HepG2 (cell line): ENCODE measurements around the gene FAM210A. TPM values are rescaled to one million over a fixed set of nuclear protein-coding genes. Genes with fewer than 3 reads are reported as not detected.
"Not testable (repeated sequence)": the region's sequence is repeated elsewhere in the genome, so short reads cannot be mapped to it uniquely, and the experiment has no call there.

Source experiments
- ATAC-seq: fragments of 200-7000 bp; cut with Tn5 transposase; 3 replicates; pipeline ENCODE4 v1.9.1; 2020; ENCODE audit warnings: mild to moderate bottlenecking, moderate library complexity
- BruUV-seq: library from RNA; stranded (reverse); fragments of 400-500 nt; replicated peaks from 2 replicates; lab custom pipeline; 2021; lab: Mats Ljungman, UMichigan
- CTCF ChIA-PET: fragments of 300-600 bp; formaldehyde crosslinking; extraction: SDS; loops from one replicate; lab custom pipeline; 2021; ENCODE audit warnings: low total read pairs, inconsistent platforms, low intra/inter-chr PET ratio; lab: Yijun Ruan, JAX
- POLR2A ChIA-PET: fragments of 350-600 bp; sonication (Branson Sonifier 250); formaldehyde crosslinking; loops from one replicate; lab custom pipeline; 2020; ENCODE audit warnings: antibody characterized with exemption, inconsistent platforms; lab: Yijun Ruan, JAX
- DNase-seq: peaks from one replicate; pipeline ENCODE4 v3.0.0-alpha.2; 2015; ENCODE audit warnings: low spot score
- FAIRE-seq: peaks from 3 replicates; lab custom pipeline; 2011; peaks lifted over from hg19 to GRCh38; lab: Jason Lieb, UNC
- H2AFZ ChIP-seq: one replicate; pipeline ENCODE4 v1.6.1; 2011; ENCODE audit warnings: low read length, inconsistent platforms
- H3K27ac ChIP-seq: fragments of 300-600 bp; 3 replicates; pipeline ENCODE4 v1.8.0; 2011; ENCODE audit warnings: mixed run types, mild to moderate bottlenecking, mixed read lengths, low read length, inconsistent platforms; ENCODE audit not compliant: insufficient read depth; ENCODE audit errors: extremely low read length
- H3K27me3 ChIP-seq, 2 experiments: fragments of 200-600 bp in 1 of 2; 2 replicates in 1 of 2; 3 replicates in 1 of 2; pipeline versions ENCODE4 v1.6.0 to v1.8.0; 2011; ENCODE audit warnings: low read length in 2 of 2, mild to moderate bottlenecking in 2 of 2, moderate library complexity in 2 of 2, inconsistent platforms in 1 of 2; ENCODE audit not compliant: insufficient read depth in 2 of 2, control insufficient read depth in 1 of 2
- H3K36me3 ChIP-seq, 2 experiments: fragments of 200-600 bp in 1 of 2; replicated peaks in 1 of 2; 2 replicates in 1 of 2; 3 replicates in 1 of 2; pipeline versions ENCODE4 v1.5.1 to v1.8.0; 2011; ENCODE audit warnings: low read length in 2 of 2, inconsistent platforms in 1 of 2; ENCODE audit not compliant: insufficient read depth in 2 of 2, control insufficient read depth in 1 of 2
- H3K4me1 ChIP-seq: 2 replicates; pipeline ENCODE4 v1.5.1; 2012; ENCODE audit warnings: low read length, inconsistent platforms; ENCODE audit not compliant: insufficient read depth
- H3K4me2 ChIP-seq: 2 replicates; pipeline ENCODE4 v1.6.0; 2011; ENCODE audit warnings: low read depth, low read length, inconsistent platforms
- H3K4me3 ChIP-seq, 3 experiments: fragments of 200-600 bp in 1 of 3; sonication (generic), shearing (Covaris generic) in 1 of 3; replicated peaks in 1 of 3; 2 replicates each; pipeline ENCODE4 v1.5.1; 2011 to 2016; ENCODE audit warnings: low read length in 3 of 3, inconsistent platforms in 2 of 3, low read depth in 2 of 3, mild to moderate bottlenecking in 2 of 3, control low read depth in 1 of 3, mixed read lengths in 1 of 3; ENCODE audit not compliant: insufficient read depth in 1 of 3
- H3K79me2 ChIP-seq: one replicate; pipeline ENCODE4 v1.6.1; 2011; ENCODE audit warnings: low read length, inconsistent platforms; ENCODE audit not compliant: insufficient read depth
- H3K9ac ChIP-seq: 2 replicates; pipeline ENCODE4 v1.6.0; 2011; ENCODE audit warnings: mild to moderate bottlenecking, low read depth, low read length, inconsistent platforms; ENCODE audit not compliant: insufficient read depth
- H3K9me3 ChIP-seq: 2 replicates; pipeline ENCODE4 v1.5.1; 2012; ENCODE audit warnings: mild to moderate bottlenecking, low read length
- H4K20me1 ChIP-seq: 2 replicates; pipeline ENCODE4 v1.6.0; 2011; ENCODE audit warnings: inconsistent platforms, mild to moderate bottlenecking, low read length, moderate library complexity; ENCODE audit not compliant: insufficient read depth
- CCAR2 ChIP-seq: fragments of 200-400 bp; formaldehyde crosslinking; optimal IDR thresholded peaks from 2 replicates; pipeline ENCODE3; 2018; ENCODE audit warnings: low read depth, mild to moderate bottlenecking, low read length, moderate library complexity
- HBP1 ChIP-seq: IDR thresholded peaks from 2 replicates; pipeline ENCODE4 v1.6.1; 2016; ENCODE audit warnings: low read depth, control low read depth
- HMGXB4 ChIP-seq, 2 experiments: sonication (generic) in 1 of 2; formaldehyde crosslinking in 1 of 2; IDR thresholded peaks; 2 replicates each; pipeline versions ENCODE4 v1.4.0 to v1.6.1; 2018 to 2020; ENCODE audit warnings: missing genetic modification reagents in 2 of 2, borderline replicate concordance in 1 of 2, low read depth in 1 of 2, mild to moderate bottlenecking in 1 of 2, missing biosample characterization in 1 of 2
- KMT2B ChIP-seq: IDR thresholded peaks from 2 replicates; pipeline ENCODE4 v1.6.1; 2016; ENCODE audit warnings: missing genetic modification reagents, missing compliant biosample characterization
- LRRFIP1 ChIP-seq: sonication (generic); formaldehyde crosslinking; conservative IDR thresholded peaks from 2 replicates; pipeline ENCODE4 v1.4.0; 2020; ENCODE audit warnings: missing genetic modification reagents
- NR1H2 ChIP-seq: sonication (generic); formaldehyde crosslinking; IDR thresholded peaks from 2 replicates; pipeline ENCODE4 v1.8.1; 2022; ENCODE audit warnings: low read depth, missing genetic modification reagents, borderline replicate concordance
- SNAPC2 ChIP-seq: sonication (generic); formaldehyde crosslinking; IDR thresholded peaks from 2 replicates; pipeline ENCODE4 v1.8.1; 2022; ENCODE audit warnings: mild to moderate bottlenecking, missing genetic modification reagents
- ZFP90 ChIP-seq: sonication (generic); formaldehyde crosslinking; IDR thresholded peaks from 2 replicates; pipeline ENCODE4 v1.8.0; 2022; ENCODE audit warnings: missing genetic modification reagents, mild to moderate bottlenecking, inconsistent platforms, borderline replicate concordance
- ZNF234 ChIP-seq: sonication (generic); formaldehyde crosslinking; conservative IDR thresholded peaks from 2 replicates; pipeline ENCODE4 v1.5.1; 2020; ENCODE audit warnings: mild to moderate bottlenecking, missing genetic modification reagents
- ZNF260 ChIP-seq: sonication (generic); formaldehyde crosslinking; IDR thresholded peaks from 2 replicates; pipeline ENCODE4 v1.4.0; 2020; ENCODE audit warnings: missing genetic modification reagents, low read depth, mild to moderate bottlenecking, borderline replicate concordance
- ZNF329 ChIP-seq: sonication (generic); formaldehyde crosslinking; IDR thresholded peaks from 2 replicates; pipeline ENCODE4 v1.9.0; 2021; ENCODE audit warnings: low read depth, mild to moderate bottlenecking, missing genetic modification reagents
- ZNF703 ChIP-seq: sonication (generic); formaldehyde crosslinking; IDR thresholded peaks from 2 replicates; pipeline ENCODE4 v1.5.1; 2020; ENCODE audit warnings: missing genetic modification reagents, mild to moderate bottlenecking, moderate library complexity, borderline replicate concordance
- WGBS: methylation state at CpG from one replicate; pipeline ENCODE4 v1.1.6; 2017; ENCODE audit warnings: low lambda C conversion rate; 5-methylcytosine and 5-hydroxymethylcytosine counted together
- in situ Hi-C: cut with HindIII; loops from 2 replicates; pipeline ENCODE4 v1.10.0; 2017; ENCODE audit warnings: low pct_unique_long_range_greater_than_20kb; ENCODE audit not compliant: extremely low pct_ligation_motif_present
- intact Hi-C: fragments of 100-400 bp; cut with micrococcal nuclease; formaldehyde crosslinking; loops from one replicate; pipeline ENCODE4 v1.10.0; 2022; ENCODE audit not compliant: unreplicated experiment
- polyA plus RNA-seq, 8 experiments: library from polyadenylated mRNA; depleted of rRNA in 3 of 8; stranded (reverse) in 7 of 8; unstranded in 1 of 8; fragments of >200 nt; fragmentation: Illumina TruSeq in 4 of 8; extraction: Trizol in 4 of 8; gene quantifications; 2 replicates each; pipeline versions ENCODE4 v1.2.1 to v1.2.3, GENCODE V29; 2011 to 2016; ENCODE audit warnings: low read depth in 4 of 8, missing spikeins in 1 of 8, mixed read lengths in 1 of 8; ENCODE audit not compliant: insufficient read depth in 1 of 8
- total RNA-seq, 5 experiments: library from RNA; depleted of rRNA; stranded (reverse); fragments of >200 nt; fragmentation: Illumina TruSeq; extraction: Trizol; gene quantifications; 2 replicates each; pipeline ENCODE4 v1.2.3, GENCODE V29; 2016; ENCODE audit warnings: low read depth in 1 of 5

The FAM210A gene
- total and polyA plus RNA-seq, 2 of the 13 experiments (the other 11 are each of a cell fraction or from before 2014, with no cell fraction given) = 33.2 to 37.5 TPM

- H2AFZ ChIP-seq, DNase-seq, H4K20me1 ChIP-seq, intact Hi-C loops, H3K27me3 ChIP-seq, POLR2A ChIA-PET, H3K27ac ChIP-seq, H3K9ac ChIP-seq, H3K4me3 ChIP-seq, H3K9me3 ChIP-seq, ATAC-seq, CTCF ChIA-PET, H3K79me2 ChIP-seq, FAIRE-seq, H3K4me2 ChIP-seq, BruUV-seq, H3K4me1 ChIP-seq: not testable (repeated sequence)
- peaks cover 18 to 67% of the 10 kb centered on the region in 2 experiments for H3K36me3 ChIP-seq
- in situ Hi-C loops = loop anchor here (25.0 kb wide), 1 partner anchor 89 kb away; no protein-coding TSS in a partner anchor
- 0 out of 2 replicates have a peak, but pooled peaks have one; percentile 68 for TF ChIP-seq ZNF260 (CRISPR knock-in tag)
- 97% methylated on average over 3 of the region's 3 CpGs for WGBS
Measured at GRCh38 chr18:13751599-13751998, 25.2 kb upstream of the FAM210A start.

- FAIRE-seq (no peak), DNase-seq (no peak), ATAC-seq (no peak)
- no peaks in the 10 kb centered on the region for H4K20me1 ChIP-seq
- 97% methylated on average over 3 of the region's 3 CpGs for WGBS
- H3K9ac ChIP-seq = no peak overlapping the region
- no peak overlapping the region for H3K27ac ChIP-seq
- H3K9me3 ChIP-seq = no peaks in the 10 kb centered on the region
- H3K36me3 ChIP-seq = peaks cover 27 to 66% of the 10 kb centered on the region in 2 experiments
- intact Hi-C loops (no loop called here), in situ Hi-C loops (no loop called here)
- CTCF ChIA-PET = no interaction called here
- no peak overlapping the region for H3K4me3 ChIP-seq
- BruUV-seq = no TSS peak
- POLR2A ChIA-PET = no interaction called here
- H3K4me1 ChIP-seq = no peaks in the 10 kb centered on the region
- H3K27me3 ChIP-seq = no peaks in the 10 kb centered on the region
- no peaks in the 10 kb centered on the region for H3K79me2 ChIP-seq
- no peak overlapping the region for H3K4me2 ChIP-seq
- H2AFZ ChIP-seq = no peak overlapping the region
- no peak for TF ChIP-seq SNAPC2 (CRISPR knock-in tag)
- TF ChIP-seq LRRFIP1 = no peak
- no peak for TF ChIP-seq ZFP90 (CRISPR knock-in tag)
- TF ChIP-seq CCAR2 = no peak
- TF ChIP-seq KMT2B = no peak
- no peak for TF ChIP-seq NR1H2
- TF ChIP-seq HBP1 (CRISPR knock-in tag) = no peak
- no peak for TF ChIP-seq HMGXB4 (CRISPR knock-in tag; IDR thresholded peaks at IDR 0.05; ENCODE audit: borderline replicate concordance in 1 of 2, low read depth in 1 of 2)
- TF ChIP-seq ZNF703 = no peak
- no peak for TF ChIP-seq ZNF234 (CRISPR knock-in tag)
- no peak for TF ChIP-seq ZNF329
Measured at GRCh38 chr18:13746633-13747032, 20.3 kb upstream of the FAM210A start.
